ENCODE results near the gene KLF6.

Gene KLF6

GRCh38 chr10:3764626-3765112 lies 20.3 kb downstream of the KLF6 start:
- DNase-seq (ENCODE audit: low read depth), result no peak
- in situ Hi-C loops (cut with HindIII; ENCODE audit: low sequenced_read_pairs), result no loop called here
- no peak overlapping the region for H3K4me3 ChIP-seq (ENCODE audit: low read depth, low read length)
- no peak for TF ChIP-seq CTCF (IDR thresholded peaks at IDR 0.05; ENCODE audit: low read depth, low read length, missing control alignments)

- no peak for TF ChIP-seq CTCF (IDR thresholded peaks at IDR 0.05; ENCODE audit: low read depth, low read length, missing control alignments)
- no peak overlapping the region for H3K4me3 ChIP-seq (ENCODE audit: low read depth, low read length)
- in situ Hi-C loops (cut with HindIII; ENCODE audit: low sequenced_read_pairs), result no loop called here
- no peak for DNase-seq (ENCODE audit: low read depth)
Observed at GRCh38 chr10:3763852-3764625, 21.0 kb downstream of the KLF6 start.

DNA sequence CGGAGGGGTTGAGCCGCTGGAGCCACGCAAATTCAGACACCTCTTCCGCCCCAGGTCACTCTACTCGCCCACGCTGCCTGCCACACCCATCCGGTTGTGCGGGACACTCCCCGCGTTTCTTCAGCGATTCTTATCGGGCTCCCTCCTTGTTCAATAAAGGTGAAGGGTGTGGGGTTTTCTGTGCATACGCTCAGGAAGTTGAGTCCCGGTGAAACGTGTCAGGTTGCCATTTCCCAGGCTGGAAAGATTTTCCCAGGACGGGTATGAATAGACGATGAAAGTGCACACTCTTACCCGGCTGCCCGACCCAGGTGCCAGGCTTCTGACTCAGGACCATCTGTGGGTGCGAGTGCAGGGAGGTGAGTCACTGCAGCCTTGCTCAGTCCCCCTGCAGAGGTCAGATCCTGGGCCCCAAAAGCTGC lies 22.0 kb downstream of the KLF6 start:
- no peak for DNase-seq (ENCODE audit: low read depth)
- no peak for TF ChIP-seq CTCF (IDR thresholded peaks at IDR 0.05; ENCODE audit: low read depth, low read length, missing control alignments)
- in situ Hi-C loops (cut with HindIII; ENCODE audit: low sequenced_read_pairs), result no loop called here
- no peak overlapping the region for H3K4me3 ChIP-seq (ENCODE audit: low read depth, low read length)

DNA sequence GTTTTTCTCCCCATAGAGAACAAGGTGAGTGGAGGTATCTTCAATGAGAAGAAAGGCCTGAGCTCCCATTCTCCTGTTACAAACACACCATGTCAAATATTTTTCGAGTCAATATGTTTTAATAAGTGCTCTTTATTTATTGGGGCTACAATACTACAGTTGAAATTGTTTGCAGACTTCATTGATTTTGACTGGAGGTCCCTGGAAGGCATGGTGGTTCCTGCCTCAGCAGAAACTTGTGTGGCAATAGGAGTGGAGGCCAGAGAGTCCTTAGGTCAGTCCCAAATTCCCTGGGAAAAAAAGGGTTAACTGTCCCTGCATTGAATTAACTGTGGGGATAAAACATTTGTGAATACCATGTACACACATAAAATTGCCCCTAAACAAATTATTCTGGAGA lies 22.7 kb downstream of the KLF6 start:
- no peak for TF ChIP-seq CTCF (IDR thresholded peaks at IDR 0.05; ENCODE audit: low read depth, low read length, missing control alignments)
- DNase-seq (ENCODE audit: low read depth), result no peak
- no peak overlapping the region for H3K4me3 ChIP-seq (ENCODE audit: low read depth, low read length)
- in situ Hi-C loops (cut with HindIII; ENCODE audit: low sequenced_read_pairs), result no loop called here

DNA sequence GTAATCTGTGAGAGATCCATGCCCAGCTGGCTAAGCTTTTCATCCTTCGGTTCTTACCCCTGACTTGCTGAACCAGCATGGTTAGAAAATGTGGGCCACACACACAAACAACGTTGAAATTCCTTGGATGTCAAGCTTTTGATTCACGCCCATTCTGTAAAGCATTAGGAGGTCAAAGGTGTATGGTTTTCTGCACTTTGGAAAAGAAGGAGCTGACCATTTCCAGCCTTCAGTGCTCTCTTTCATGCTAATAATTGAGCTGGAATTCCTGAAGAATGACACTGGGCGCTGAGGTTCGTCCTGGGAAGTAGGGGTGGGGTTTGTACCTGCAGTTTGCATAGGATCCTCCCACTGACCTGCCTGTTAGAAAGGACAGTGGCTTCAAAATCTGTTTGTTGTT lies 23.1 kb downstream of the KLF6 start:
- no peak for DNase-seq (ENCODE audit: low read depth)
- no peak overlapping the region for H3K4me3 ChIP-seq (ENCODE audit: low read depth, low read length)
- in situ Hi-C loops (cut with HindIII; ENCODE audit: low sequenced_read_pairs), result no loop called here
- no peak for TF ChIP-seq CTCF (IDR thresholded peaks at IDR 0.05; ENCODE audit: low read depth, low read length, missing control alignments)

- TF ChIP-seq CTCF (IDR thresholded peaks at IDR 0.05; ENCODE audit: low read depth, low read length, missing control alignments), result no peak
- DNase-seq (ENCODE audit: low read depth), result no peak
- in situ Hi-C loops (cut with HindIII; ENCODE audit: low sequenced_read_pairs), result no loop called here
- no peak overlapping the region for H3K4me3 ChIP-seq (ENCODE audit: low read depth, low read length)
Observed at GRCh38 chr10:3761021-3761686, 23.9 kb downstream of the KLF6 start.

Data from astrocyte of the cerebellum (primary cell).